Measurements from ENCODE around the gene RPS10. TPM values are rescaled to one million over a fixed set of nuclear protein-coding genes. Genes with fewer than 3 reads are reported as not detected.

The RPS10 gene
- total and polyA plus RNA-seq, 2 of the 8 experiments (the other 6 are each of a cell fraction or from before 2014, with no cell fraction given): 2,408 to 11,142 TPM

GRCh38 chr6:34386316-34387137, 39.3 kb downstream of the RPS10 start:
- no peak overlapping the region for H3K23ac ChIP-seq (ENCODE audit: insufficient read length)
- H2BK15ac ChIP-seq (ENCODE audit: low read length): no peak overlapping the region
- WGBS, 2 experiments (ENCODE audit: extremely low coverage in 1 of 2, insufficient coverage in 1 of 2, insufficient read length in 1 of 2, insufficient replicate concordance in 2 of 2, low coverage in 1 of 2, low lambda C conversion rate in 2 of 2, missing lambda C conversion rate in 1 of 2): 91% methylated on average over 4 of the region's 4 CpGs; no CpG with 5 or more reads in 1 of the 2 experiments
- H3K4me1 ChIP-seq (replicated peaks in 1 of 4; ENCODE audit: control insufficient read depth in 3 of 4, insufficient read depth in 4 of 4, low read length in 3 of 4): peaks cover 0 to 18% (median 8%) of the 10 kb centered on the region in 4 experiments; a peak in 4 of 7 replicates
- no peak overlapping the region for H3K4me3 ChIP-seq (ENCODE audit: extremely low read depth in 1 of 4, insufficient read depth in 2 of 4, low read depth in 3 of 4, low read length in 4 of 4)
- CTCF ChIA-PET (ENCODE audit: partially characterized antibody): interaction anchor here (0.6 to 1.1 kb wide), 6 partner anchors 24 to 136 kb away, joined by 3 to 4 read pairs (median 3); partner anchors contain the start of gene RPS10
- H3K4me2 ChIP-seq (ENCODE audit: insufficient read depth in 1 of 2, low read depth in 2 of 2, low read length in 2 of 2): no peak overlapping the region
- H2BK5ac ChIP-seq (ENCODE audit: low read depth, low read length): no peak overlapping the region
- no peak for DNase-seq (ENCODE audit: low read depth in 1 of 2, low spot score in 2 of 2)
- no peak overlapping the region for H3K14ac ChIP-seq (ENCODE audit: insufficient read length)
- H3K27ac ChIP-seq (ENCODE audit: low read depth, low read length): no peak overlapping the region
- no peaks in the 10 kb centered on the region for H3K9me3 ChIP-seq (ENCODE audit: insufficient read depth in 2 of 2, low read depth in 1 of 2, low read length in 1 of 2)
- H3K79me2 ChIP-seq (ENCODE audit: control insufficient read depth in 1 of 2, insufficient read depth in 2 of 2, low read length in 2 of 2): peaks cover 12 to 97% of the 10 kb centered on the region in 2 experiments
- H2AK5ac ChIP-seq (ENCODE audit: low read depth, low read length): no peak overlapping the region
- no peak overlapping the region for H3K4ac ChIP-seq (replicated peaks; ENCODE audit: insufficient read length, low read depth, low read length)
- H3K23me2 ChIP-seq (ENCODE audit: low read depth, low read length): peaks cover 3% of the 10 kb centered on the region; the same call in 1 of the 2 replicates
- H4K8ac ChIP-seq (ENCODE audit: extremely low read depth, insufficient read depth, low read length): no peak overlapping the region
- peaks cover 0 to 7% of the 10 kb centered on the region in 2 experiments for H4K20me1 ChIP-seq (replicated peaks in 1 of 2; ENCODE audit: control insufficient read depth in 1 of 2, insufficient read depth in 2 of 2, low read length in 2 of 2)
- POLR2A ChIA-PET (ENCODE audit: partially characterized antibody): interaction anchor here (0.9 to 1.8 kb wide), 5 partner anchors 20 to 145 kb away, joined by 3 to 4 read pairs (median 3); partner anchors contain the start of gene RPS10
- H4K5ac ChIP-seq (ENCODE audit: insufficient read length, low read depth, low read length): no peak overlapping the region
- H3K56ac ChIP-seq (replicated peaks; ENCODE audit: insufficient read length, low read depth, low read length): no peak overlapping the region
- H4K91ac ChIP-seq (replicated peaks; ENCODE audit: insufficient read length, low read length): no peak overlapping the region
- H2BK120ac ChIP-seq (replicated peaks; ENCODE audit: low read depth, low read length): no peak overlapping the region
- FAIRE-seq: no peak
- H3K27me3 ChIP-seq (replicated peaks in 1 of 4; ENCODE audit: control insufficient read depth in 3 of 4, extremely low read depth in 1 of 4, insufficient read depth in 3 of 4, low read length in 3 of 4): no peaks in the 10 kb centered on the region
- no peak overlapping the region for H2BK20ac ChIP-seq (ENCODE audit: low read length)
- H3K79me1 ChIP-seq (ENCODE audit: low read depth, low read length): peaks cover 3% of the 10 kb centered on the region; the same call in 1 of the 2 replicates
- no peak overlapping the region for H2AFZ ChIP-seq (ENCODE audit: low read length)
- no peak overlapping the region for H3K18ac ChIP-seq (ENCODE audit: extremely low read depth, low read length)
- H2BK12ac ChIP-seq (ENCODE audit: low read depth, low read length): no peak overlapping the region
- no peak overlapping the region for H3K9ac ChIP-seq (replicated peaks in 1 of 4; ENCODE audit: extremely low read depth in 1 of 4, low read depth in 3 of 4, low read length in 3 of 4)
- H3K36me3 ChIP-seq (ENCODE audit: control insufficient read depth in 2 of 4, insufficient read depth in 4 of 4, low read length in 3 of 4): no peaks in the 10 kb centered on the region
- no peak for TF ChIP-seq SAP30 (IDR thresholded peaks at IDR 0.05; ENCODE audit: insufficient read depth, insufficient replicate concordance, low read length)
- TF ChIP-seq USF2 (IDR thresholded peaks at IDR 0.05; ENCODE audit: low read length): no peak
- TF ChIP-seq BRCA1 (IDR thresholded peaks at IDR 0.05; ENCODE audit: low read depth, low read length): no peak
- TF ChIP-seq HDAC2 (IDR thresholded peaks at IDR 0.05; ENCODE audit: borderline replicate concordance in 1 of 2, low read depth in 2 of 2, low read length in 2 of 2): no peak
- TF ChIP-seq ASH2L (IDR thresholded peaks at IDR 0.05; ENCODE audit: low read length): no peak
- no peak for TF ChIP-seq SP4 (IDR thresholded peaks at IDR 0.05; ENCODE audit: low read length)
- no peak for TF ChIP-seq POLR2AphosphoS5 (IDR thresholded peaks at IDR 0.05; ENCODE audit: low read depth, low read length)
- no peak for TF ChIP-seq SP2 (IDR thresholded peaks at IDR 0.05; ENCODE audit: low read length)
- no peak for TF ChIP-seq FOSL1 (IDR thresholded peaks at IDR 0.05; ENCODE audit: insufficient read depth, low read depth, low read length)
- no peak for TF ChIP-seq EGR1 (IDR thresholded peaks at IDR 0.05; ENCODE audit: borderline replicate concordance, low read depth, low read length)
- no peak for TF ChIP-seq CEBPB (IDR thresholded peaks at IDR 0.05; ENCODE audit: low read depth, low read length)
